Activated naive CD4-positive, alpha-beta T cell treated with anti-CD3 and anti-CD28 coated beads for 36 hours (primary cell): Measurements from ENCODE around the gene NELFE. TPM values are rescaled to one million over a fixed set of nuclear protein-coding genes. Genes with fewer than 3 reads are reported as not detected.
"Not testable (repeated sequence)": the region's sequence is repeated elsewhere in the genome, so short reads cannot be mapped to it uniquely, and the experiment has no call there.

Source experiments
- CTCF ChIA-PET: fragments of 350-600 bp; sonication (Branson Sonifier 250); formaldehyde crosslinking; loops from one replicate; lab custom pipeline; 2021; ENCODE audit warnings: antibody characterized with exemption; lab: Charles Lee
- DNase-seq: peaks from one replicate; pipeline ENCODE4 v3.0.0-alpha.2; 2020
- H3K27ac Mint-ChIP-seq: one replicate; pipeline ENCODE4 v1.8.0; 2021; ENCODE audit warnings: mild to moderate bottlenecking, mixed read lengths
- H3K27me3 Mint-ChIP-seq: one replicate; pipeline ENCODE4 v1.8.0; 2021; ENCODE audit warnings: low read depth, mixed read lengths
- H3K36me3 Mint-ChIP-seq: one replicate; pipeline ENCODE4 v1.8.0; 2021; ENCODE audit warnings: low read depth, mixed read lengths
- H3K4me1 Mint-ChIP-seq: one replicate; pipeline ENCODE4 v1.8.0; 2021; ENCODE audit warnings: low read depth, mixed read lengths
- H3K4me3 Mint-ChIP-seq: one replicate; pipeline ENCODE4 v1.8.0; 2021; ENCODE audit warnings: mild to moderate bottlenecking, moderate library complexity, mixed read lengths
- H3K9me3 Mint-ChIP-seq: one replicate; pipeline ENCODE4 v1.8.0; 2021; ENCODE audit warnings: mixed read lengths
- intact Hi-C: fragments of 100-400 bp; cut with micrococcal nuclease; formaldehyde crosslinking; loops from one replicate; pipeline ENCODE4 v1.15.1; 2023
- total RNA-seq, 2 experiments: library from RNA; stranded (reverse); gene quantifications; one replicate each; pipeline ENCODE4 v1.2.3, GENCODE V29; 2021

Gene NELFE
- total RNA-seq = 10 to 100 TPM; 83.2 to 87.4 TPM

- Mint-ChIP-seq H3K36me3 (peaks cover 38% of the 10 kb centered on the region), H3K9me3 (no peaks in the 10 kb centered on the region), H3K27ac (peak within 1 kb of the TSS; percentile 94), H3K27me3 (no peaks in the 10 kb centered on the region), H3K4me1 (peaks cover 41% of the 10 kb centered on the region), H3K4me3 (peak within 1 kb of the TSS; percentile 95)
- intact Hi-C loops = loop anchor here (1.0 to 5.0 kb wide), 9 partner anchors 13 to 412 kb away; partner anchors contain the start of genes ATP6V1G2, DXO, FKBPL and NFKBIL1
- DNase-seq = peak; percentile 99
- CTCF ChIA-PET = interaction anchor here (0.6 to 1.4 kb wide), 4 partner anchors 15 to 897 kb away, joined by 3 to 4 read pairs (median 4); no protein-coding TSS in a partner anchor
Observed at GRCh38 chr6:31958741-31959739, at the start of gene NELFE, which contains the start of gene SKIC2. Gene NELFE, minus strand, starts transcription at chr6:31958971. Its CDS starts 525 bp downstream, at chr6:31958446. Gene SKIC2, plus strand, starts transcription at chr6:31959175. Its CDS starts 18 bp downstream, at chr6:31959193.

DNA sequence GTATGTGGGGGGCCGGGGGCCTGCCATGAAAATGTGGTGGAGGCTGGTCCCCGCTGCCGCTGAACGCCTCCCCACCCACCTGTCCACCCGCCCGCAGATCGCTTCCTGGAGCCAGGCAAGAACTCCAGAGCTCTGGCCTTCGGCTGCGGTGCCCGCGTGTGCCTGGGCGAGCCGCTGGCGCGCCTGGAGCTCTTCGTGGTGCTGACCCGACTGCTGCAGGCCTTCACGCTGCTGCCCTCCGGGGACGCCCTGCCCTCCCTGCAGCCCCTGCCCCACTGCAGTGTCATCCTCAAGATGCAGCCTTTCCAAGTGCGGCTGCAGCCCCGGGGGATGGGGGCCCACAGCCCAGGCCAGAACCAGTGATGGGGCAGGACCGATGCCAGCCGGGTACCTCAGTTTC is 49.3 kb upstream of the NELFE start:
- H3K36me3 Mint-ChIP-seq, H3K27ac Mint-ChIP-seq, intact Hi-C loops, CTCF ChIA-PET, DNase-seq, H3K4me3 Mint-ChIP-seq, H3K9me3 Mint-ChIP-seq, H3K4me1 Mint-ChIP-seq, H3K27me3 Mint-ChIP-seq: not testable (repeated sequence)

DNA sequence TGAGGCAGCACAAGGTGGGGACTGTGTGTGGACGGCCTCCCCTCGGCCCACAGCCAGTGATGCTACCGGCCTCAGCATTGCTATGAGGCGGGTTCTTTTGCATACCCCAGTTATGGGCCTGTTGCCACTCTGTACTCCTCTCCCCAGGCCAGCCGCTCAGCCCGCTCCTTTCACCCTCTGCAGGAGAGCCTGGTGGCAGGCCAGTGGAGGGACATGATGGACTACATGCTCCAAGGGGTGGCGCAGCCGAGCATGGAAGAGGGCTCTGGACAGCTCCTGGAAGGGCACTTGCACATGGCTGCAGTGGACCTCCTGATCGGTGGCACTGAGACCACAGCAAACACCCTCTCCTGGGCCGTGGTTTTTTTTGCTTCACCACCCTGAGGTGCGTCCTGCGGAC is 48.3 kb upstream of the NELFE start:
- CTCF ChIA-PET, intact Hi-C loops, H3K36me3 Mint-ChIP-seq, H3K27ac Mint-ChIP-seq, H3K9me3 Mint-ChIP-seq, H3K4me3 Mint-ChIP-seq, H3K27me3 Mint-ChIP-seq, H3K4me1 Mint-ChIP-seq: not testable (repeated sequence)
- peak; percentile 3 for DNase-seq

GRCh38 chr6:32005991-32006529 is 47.3 kb upstream of the NELFE start:
- intact Hi-C loops, H3K27ac Mint-ChIP-seq, H3K4me1 Mint-ChIP-seq, H3K36me3 Mint-ChIP-seq, H3K27me3 Mint-ChIP-seq, CTCF ChIA-PET, H3K4me3 Mint-ChIP-seq, H3K9me3 Mint-ChIP-seq: not testable (repeated sequence)
- peak; percentile 3 for DNase-seq

DNA sequence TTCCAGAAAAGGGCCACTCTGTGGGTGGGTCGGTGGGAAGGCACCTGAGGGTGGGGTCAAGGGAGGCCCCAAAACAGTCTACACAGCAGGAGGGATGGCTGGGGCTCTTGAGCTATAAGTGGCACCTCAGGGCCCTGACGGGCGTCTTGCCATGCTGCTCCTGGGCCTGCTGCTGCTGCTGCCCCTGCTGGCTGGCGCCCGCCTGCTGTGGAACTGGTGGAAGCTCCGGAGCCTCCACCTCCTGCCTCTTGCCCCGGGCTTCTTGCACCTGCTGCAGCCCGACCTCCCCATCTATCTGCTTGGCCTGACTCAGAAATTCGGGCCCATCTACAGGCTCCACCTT is 46.7 kb upstream of the NELFE start:
- H3K9me3 Mint-ChIP-seq, H3K27ac Mint-ChIP-seq, CTCF ChIA-PET, H3K4me1 Mint-ChIP-seq, H3K36me3 Mint-ChIP-seq, H3K4me3 Mint-ChIP-seq, intact Hi-C loops, H3K27me3 Mint-ChIP-seq: not testable (repeated sequence)
- peak; percentile 3 for DNase-seq

GRCh38 chr6:32004864-32005537 is 46.2 kb upstream of the NELFE start:
- H3K4me3 Mint-ChIP-seq, H3K36me3 Mint-ChIP-seq, H3K9me3 Mint-ChIP-seq, DNase-seq, H3K27me3 Mint-ChIP-seq, H3K27ac Mint-ChIP-seq, intact Hi-C loops, H3K4me1 Mint-ChIP-seq: not testable (repeated sequence)
- CTCF ChIA-PET = interaction anchor here (0.6 kb wide), 1 partner anchor 43 kb away, joined by 4 read pairs; no protein-coding TSS in a partner anchor

DNA sequence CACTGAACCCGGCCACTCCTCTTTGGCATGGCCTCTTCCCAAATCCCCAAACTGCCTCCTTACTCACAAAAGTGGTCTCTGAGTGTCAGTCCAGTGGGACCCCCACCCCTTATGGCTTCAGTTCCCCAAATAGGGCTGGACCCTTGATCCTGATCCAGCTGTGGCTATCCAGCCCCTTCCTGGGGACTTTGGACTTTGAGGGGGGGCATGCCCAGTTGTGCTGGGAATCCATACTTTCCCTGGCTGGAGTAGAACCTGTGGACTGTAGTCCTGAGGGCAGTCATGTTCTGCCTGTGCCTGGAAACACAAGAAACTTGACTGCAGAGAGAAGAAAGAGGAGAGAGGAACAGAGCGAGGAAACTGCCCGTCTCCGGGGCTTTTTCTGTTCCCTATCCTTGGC is 45.6 kb upstream of the NELFE start:
- H3K9me3 Mint-ChIP-seq, H3K4me3 Mint-ChIP-seq, H3K36me3 Mint-ChIP-seq, H3K27ac Mint-ChIP-seq, intact Hi-C loops, H3K27me3 Mint-ChIP-seq, CTCF ChIA-PET, H3K4me1 Mint-ChIP-seq, DNase-seq: not testable (repeated sequence)

DNA sequence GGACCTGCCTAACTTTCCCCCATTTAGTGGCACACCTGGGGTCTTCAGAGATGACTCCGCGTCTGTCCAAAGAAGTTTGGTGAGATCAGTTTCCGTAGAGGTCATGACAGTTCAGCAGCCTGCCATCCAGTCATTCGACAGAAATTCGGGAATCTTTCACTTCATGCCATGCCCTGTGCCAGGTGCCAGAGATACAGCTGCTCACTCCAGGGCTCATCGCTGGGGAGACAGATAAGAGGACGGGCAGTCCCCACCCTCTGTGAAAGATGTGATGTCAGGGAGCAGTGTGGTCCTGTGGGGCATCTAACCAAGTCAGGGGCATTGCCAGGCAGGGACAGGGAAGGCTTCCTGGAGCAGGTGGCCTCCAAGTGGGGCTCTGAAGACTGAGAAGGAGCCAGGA is 44.5 kb upstream of the NELFE start:
- CTCF ChIA-PET, H3K36me3 Mint-ChIP-seq, H3K27me3 Mint-ChIP-seq, H3K4me3 Mint-ChIP-seq, intact Hi-C loops, H3K4me1 Mint-ChIP-seq, H3K27ac Mint-ChIP-seq, DNase-seq, H3K9me3 Mint-ChIP-seq: not testable (repeated sequence)

DNA sequence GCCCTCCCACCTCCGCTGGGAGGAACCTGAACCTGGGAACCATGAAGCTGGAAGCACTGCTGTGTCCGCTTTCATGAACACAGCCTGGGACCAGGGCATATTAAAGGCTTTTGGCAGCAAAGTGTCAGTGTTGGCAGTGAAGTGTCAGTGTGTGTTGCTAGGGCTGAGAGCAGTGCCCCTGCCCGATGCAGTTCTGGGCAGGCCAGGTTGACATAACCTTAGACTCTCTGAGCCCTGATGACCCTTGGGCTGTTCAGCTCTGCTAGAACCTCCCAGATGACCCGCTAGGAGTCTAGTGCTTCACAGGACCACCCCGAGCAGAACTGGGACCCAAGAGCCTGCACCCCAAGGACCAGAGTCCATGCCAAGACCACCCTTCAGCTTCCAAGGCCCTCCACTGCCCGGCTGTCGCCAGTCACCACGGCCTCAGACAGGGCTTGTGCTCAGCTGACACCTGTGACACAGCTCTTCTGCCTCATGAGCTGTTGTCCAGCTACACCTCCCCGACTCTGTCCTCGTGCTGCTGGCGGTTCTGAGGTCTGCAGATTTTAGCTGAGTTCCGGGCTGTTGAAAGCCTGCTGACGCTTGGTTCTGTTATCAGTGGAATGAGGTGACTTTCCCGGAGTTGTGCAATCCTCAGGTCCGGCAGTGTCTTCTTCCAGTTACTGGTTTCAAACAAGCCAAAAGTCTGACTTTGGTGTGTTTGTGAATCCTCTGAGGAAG is 43.9 kb upstream of the NELFE start:
- DNase-seq, H3K9me3 Mint-ChIP-seq, H3K4me1 Mint-ChIP-seq, H3K27ac Mint-ChIP-seq, CTCF ChIA-PET, H3K4me3 Mint-ChIP-seq, intact Hi-C loops, H3K27me3 Mint-ChIP-seq, H3K36me3 Mint-ChIP-seq: not testable (repeated sequence)

GRCh38 chr6:31996385-31996784 is 37.6 kb upstream of the NELFE start:
- CTCF ChIA-PET, H3K9me3 Mint-ChIP-seq, H3K4me1 Mint-ChIP-seq, H3K27me3 Mint-ChIP-seq, H3K27ac Mint-ChIP-seq, H3K36me3 Mint-ChIP-seq, H3K4me3 Mint-ChIP-seq, intact Hi-C loops, DNase-seq: not testable (repeated sequence)

- CTCF ChIA-PET, H3K27me3 Mint-ChIP-seq, H3K4me1 Mint-ChIP-seq, H3K4me3 Mint-ChIP-seq, DNase-seq, H3K36me3 Mint-ChIP-seq, H3K27ac Mint-ChIP-seq, H3K9me3 Mint-ChIP-seq, intact Hi-C loops: not testable (repeated sequence)
Observed at GRCh38 chr6:31994421-31994820, 35.6 kb upstream of the NELFE start.

DNA sequence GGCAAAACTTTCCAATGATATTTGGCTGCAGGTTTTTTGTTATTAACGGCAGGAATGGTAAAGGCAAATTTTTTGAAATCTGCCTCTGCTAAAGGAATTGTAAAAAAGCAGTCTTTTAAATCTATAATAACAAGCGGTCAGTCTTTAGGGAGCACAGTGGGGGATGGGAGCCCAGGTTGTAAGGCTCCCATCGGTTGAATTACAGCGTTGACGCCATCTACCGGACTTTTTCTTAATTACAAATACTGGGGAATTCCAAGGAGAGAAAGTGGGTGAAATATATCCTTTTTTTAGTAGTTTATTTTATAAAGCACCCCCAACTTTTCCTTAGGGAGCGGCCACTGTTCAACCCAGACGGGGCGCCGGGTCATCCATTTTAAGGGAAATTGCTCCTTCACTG is 30.6 kb upstream of the NELFE start:
- H3K27ac Mint-ChIP-seq, H3K36me3 Mint-ChIP-seq, CTCF ChIA-PET, H3K4me3 Mint-ChIP-seq, intact Hi-C loops, H3K4me1 Mint-ChIP-seq, DNase-seq, H3K9me3 Mint-ChIP-seq, H3K27me3 Mint-ChIP-seq: not testable (repeated sequence)
